Astrocyte of the cerebellum (primary cell): ENCODE data around the gene C11orf54.

ENCODE experiments used
- DNase-seq: peaks from one replicate; pipeline ENCODE4 v3.0.0-alpha.2; 2011; ENCODE audit warnings: low read depth
- H3K4me3 ChIP-seq: 2 replicates; pipeline ENCODE4 v1.5.1; 2011; ENCODE audit warnings: mild to moderate bottlenecking, low read depth, low read length, moderate library complexity
- in situ Hi-C: cut with HindIII; loops from 2 replicates; pipeline ENCODE4 v1.10.0; 2017; ENCODE audit warnings: low sequenced_read_pairs
- TF ChIP-seq, protein P1 (sequence below): IDR thresholded peaks from 2 replicates; pipeline ENCODE4 v1.5.1; 2012; ENCODE audit warnings: low read length, low read depth, moderate library complexity, mild to moderate bottlenecking; ENCODE audit errors: missing control alignments

C11orf54 gene

GRCh38 chr11:93807980-93808379 lies 66.5 kb downstream of the C11orf54 start:
- DNase-seq, result no peak
- in situ Hi-C loops, result no loop called here
- H3K4me3 ChIP-seq, result no peak overlapping the region
- TF ChIP-seq, protein P1, sequence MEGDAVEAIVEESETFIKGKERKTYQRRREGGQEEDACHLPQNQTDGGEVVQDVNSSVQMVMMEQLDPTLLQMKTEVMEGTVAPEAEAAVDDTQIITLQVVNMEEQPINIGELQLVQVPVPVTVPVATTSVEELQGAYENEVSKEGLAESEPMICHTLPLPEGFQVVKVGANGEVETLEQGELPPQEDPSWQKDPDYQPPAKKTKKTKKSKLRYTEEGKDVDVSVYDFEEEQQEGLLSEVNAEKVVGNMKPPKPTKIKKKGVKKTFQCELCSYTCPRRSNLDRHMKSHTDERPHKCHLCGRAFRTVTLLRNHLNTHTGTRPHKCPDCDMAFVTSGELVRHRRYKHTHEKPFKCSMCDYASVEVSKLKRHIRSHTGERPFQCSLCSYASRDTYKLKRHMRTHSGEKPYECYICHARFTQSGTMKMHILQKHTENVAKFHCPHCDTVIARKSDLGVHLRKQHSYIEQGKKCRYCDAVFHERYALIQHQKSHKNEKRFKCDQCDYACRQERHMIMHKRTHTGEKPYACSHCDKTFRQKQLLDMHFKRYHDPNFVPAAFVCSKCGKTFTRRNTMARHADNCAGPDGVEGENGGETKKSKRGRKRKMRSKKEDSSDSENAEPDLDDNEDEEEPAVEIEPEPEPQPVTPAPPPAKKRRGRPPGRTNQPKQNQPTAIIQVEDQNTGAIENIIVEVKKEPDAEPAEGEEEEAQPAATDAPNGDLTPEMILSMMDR, result no peak

- no peak for DNase-seq
- TF ChIP-seq, protein P1, result no peak
- in situ Hi-C loops, result no loop called here
- H3K4me3 ChIP-seq, result no peak overlapping the region
Measured at GRCh38 chr11:93813974-93814373, 72.5 kb downstream of the C11orf54 start.
